Stimulated activated CD4-positive, alpha-beta T cell treated with anti-CD3 and anti-CD28 coated beads, Interleukin-2, amount 100 ng/mL, for 4 hours (primary cell): ENCODE results near the gene MBD6.

ENCODE experiments used
- DNase-seq: peaks from one replicate; pipeline ENCODE4 v3.0.0-alpha.2; 2020; ENCODE audit warnings: low read depth

The MBD6 gene

DNA sequence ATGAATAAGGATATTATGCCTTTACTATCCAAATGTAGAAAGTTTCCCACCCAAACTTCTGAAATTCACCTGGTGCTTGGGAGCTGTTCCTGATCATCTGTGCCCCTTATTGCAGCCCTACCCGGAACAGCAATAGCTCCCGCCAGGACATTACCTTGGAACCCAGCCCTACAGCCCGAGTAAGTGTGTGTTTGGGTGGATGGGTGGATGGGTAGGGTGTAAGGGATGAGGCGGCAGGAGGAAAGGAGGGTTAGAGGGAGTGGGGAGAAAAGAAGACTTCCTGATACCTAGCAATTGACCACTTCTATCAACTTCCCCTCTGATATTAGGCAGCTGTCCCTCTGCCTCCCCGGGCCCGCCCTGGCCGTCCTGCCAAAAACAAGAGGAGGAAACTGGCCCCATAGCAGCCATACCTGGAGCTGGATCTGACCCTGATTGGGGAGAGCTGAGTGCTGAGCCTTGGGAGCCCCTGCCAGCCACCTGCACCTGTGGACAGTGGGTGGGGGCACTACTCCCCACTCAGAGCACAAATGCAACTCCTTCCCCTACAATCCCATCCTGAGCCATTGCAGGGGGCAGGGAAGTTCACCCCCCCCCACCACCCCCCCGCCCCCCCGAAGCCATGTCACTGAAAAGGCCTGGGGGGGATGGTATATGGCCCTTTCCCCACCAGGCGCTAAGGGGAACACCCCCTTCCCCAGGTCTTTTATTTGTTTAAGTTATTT, 6.4 kb downstream of the MBD6 start:
- no peak for DNase-seq

DNA sequence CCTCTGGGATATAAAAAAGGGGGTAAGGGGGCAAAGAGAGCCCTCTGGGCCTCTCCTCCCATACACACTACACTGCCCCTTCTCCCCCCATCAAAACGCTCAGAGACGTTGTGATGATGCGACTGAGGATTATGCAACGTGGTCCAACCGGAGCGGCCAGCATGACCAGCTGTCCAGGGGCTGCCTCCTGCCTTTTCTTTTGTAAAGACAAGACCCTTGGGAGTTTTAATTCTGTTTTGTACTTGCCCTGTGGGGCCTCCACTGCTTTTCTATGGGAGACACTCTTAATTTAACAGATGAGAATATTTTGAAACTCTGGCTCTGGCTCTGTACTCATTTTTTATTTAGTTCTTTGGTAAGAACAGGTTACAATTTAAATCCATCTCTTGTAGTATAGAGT, 7.2 kb downstream of the MBD6 start:
- DNase-seq, result no peak

DNA sequence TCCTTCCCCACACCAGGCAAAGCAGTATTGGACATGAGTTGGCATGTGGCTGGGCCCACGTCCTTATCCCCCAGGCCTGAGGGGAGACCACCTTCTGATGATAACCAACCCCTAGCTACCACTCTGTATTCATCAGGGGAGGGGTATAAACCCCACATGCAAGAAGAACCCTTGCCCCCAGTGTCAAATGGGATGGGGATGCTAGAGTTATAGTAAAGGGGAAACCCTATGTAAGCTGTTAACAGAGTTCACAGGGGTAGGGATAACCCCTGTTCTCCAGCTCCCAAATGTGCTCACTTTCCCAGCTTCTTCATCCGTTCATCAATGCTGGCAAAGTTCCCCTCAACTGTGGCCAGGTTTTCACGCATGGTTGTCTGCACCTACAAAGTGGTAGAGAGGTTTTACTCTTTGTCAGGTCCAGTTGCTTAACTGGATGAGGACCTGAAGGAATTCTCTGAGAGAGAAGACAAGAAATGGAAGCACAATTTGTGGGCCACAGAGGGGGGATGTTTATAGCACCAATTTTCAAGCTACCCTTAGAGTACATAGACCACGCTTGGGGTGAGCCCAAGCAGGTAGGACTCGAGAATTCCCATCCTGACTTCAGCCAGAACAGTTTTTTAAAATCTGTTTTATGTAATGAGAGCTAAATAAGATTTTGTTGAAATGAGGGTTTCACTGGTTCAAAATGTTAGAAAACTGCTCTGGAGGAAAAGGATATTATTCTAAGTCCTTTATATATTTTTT, 7.9 kb downstream of the MBD6 start:
- no peak for DNase-seq

DNA sequence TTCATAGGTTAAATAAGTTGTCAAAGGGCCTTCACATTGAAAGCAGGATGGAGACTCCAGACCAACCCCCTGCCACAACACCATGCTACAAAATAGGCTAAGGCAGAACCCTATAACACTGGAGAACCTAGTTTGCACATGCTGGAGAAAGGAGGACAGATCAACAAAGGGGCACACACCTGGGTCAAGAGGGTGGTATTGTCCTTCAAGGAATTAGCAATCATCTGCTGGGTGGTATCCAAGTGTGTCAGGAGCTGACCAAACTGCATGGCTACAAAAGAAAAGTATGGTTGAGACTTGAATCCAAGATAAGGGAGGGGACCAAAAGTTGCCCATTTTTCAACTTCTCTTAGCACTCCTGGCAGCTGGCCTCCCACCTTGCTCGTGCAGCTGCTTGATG, 9.2 kb downstream of the MBD6 start:
- DNase-seq, result no peak

DNA sequence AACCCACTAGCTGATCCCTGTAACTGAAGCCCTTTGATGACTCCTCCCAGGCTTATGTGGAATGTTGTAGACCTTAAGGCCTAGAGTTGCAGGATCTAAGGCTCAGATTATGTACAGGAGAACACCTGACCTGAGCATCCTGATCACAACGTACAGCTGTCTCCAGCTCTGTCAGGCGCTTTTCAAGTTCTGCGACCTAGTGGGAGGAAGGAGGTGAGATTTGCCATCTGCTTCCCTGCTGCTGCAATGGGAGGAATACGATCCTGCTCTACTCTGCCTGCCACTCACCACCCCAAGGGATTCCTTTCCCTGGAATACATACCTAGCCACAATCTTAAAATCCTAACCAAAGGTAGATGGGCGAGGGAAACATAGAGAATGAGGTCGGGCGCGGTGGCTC, 10.5 kb downstream of the MBD6 start:
- DNase-seq, result no peak

DNA sequence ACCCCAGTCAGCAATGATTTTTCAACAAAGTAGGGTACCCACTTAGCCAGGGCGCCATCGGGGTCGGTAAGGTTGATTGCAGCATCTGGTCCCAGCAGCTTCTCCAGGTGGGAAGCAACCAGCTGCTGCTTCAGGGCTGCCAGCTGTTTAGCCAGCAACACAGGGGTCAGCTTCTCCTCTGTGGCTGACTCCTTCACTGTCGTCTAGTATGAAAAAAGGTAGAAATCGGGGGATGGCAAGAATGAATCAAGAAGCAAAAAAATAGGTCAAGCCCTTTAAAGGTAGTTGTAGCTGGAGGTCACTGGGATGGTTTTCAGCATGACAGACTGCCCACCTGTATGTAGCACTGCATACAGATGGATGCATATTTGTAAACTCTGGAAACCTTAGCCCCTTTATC, 11.6 kb downstream of the MBD6 start:
- no peak for DNase-seq

DNA sequence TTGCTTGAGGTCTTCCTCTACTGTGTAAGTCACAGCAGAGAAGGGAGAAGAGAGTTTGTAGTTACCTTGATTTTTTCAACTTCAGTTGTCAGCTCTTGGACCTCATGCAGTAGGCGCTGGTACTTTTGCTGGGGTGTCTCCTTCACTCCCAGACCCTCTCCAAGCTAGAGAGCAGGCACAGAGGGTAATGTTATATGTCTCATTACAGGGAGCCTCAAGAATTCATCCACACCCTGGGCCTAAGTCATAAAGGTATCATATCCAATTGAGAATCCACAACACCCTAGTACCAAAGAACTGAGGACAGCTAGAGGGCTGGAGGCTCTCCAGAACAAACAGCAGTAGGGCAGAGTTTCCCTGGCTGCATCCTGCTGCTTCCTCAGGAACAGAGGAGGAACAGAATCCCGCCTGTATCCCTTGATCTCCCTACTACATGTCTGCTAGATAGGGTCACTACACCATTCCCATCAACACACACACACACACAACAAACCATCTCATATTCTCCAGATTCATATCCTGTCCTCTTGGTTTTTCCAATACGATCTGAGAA, 12.4 kb downstream of the MBD6 start:
- no peak for DNase-seq

DNA sequence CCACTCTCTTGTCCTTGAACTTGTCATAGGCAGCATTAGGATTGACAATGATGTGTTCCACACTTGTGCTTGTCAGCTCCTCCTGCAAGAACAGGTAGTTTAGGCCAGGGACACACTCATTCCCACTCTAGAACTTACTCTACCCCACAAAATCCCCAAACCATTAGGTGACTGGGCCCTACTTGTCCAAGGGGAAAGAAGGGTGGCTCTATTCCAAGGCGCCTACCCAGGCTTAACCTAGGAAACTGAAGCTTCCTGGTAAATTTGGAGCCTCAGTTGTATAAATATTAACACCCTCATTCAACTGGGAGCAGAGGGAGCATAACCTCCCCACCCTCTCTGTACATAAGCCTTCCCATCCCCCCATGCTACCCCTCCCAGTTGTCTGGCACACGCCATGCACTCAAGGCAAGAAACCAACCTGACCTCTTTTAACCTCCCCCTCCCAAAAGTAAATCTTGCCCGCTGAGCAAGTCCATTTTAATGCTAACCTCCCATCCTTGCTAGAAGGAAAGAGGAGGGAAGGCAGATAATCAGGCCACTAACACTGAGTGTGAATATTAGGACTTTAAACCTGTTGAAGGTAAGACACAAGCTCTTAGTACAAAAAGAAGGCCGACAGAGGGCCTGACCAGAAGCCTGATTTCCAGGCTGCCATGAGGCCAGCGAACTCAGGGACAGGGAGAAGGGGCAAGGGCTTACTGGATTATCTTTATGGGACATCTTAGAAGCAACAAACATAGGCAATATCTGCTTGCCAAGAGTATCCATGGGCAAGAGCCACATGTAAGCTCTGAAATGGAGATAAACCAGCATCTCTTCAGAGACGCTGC, 13.4 kb downstream of the MBD6 start:
- no peak for DNase-seq

DNA sequence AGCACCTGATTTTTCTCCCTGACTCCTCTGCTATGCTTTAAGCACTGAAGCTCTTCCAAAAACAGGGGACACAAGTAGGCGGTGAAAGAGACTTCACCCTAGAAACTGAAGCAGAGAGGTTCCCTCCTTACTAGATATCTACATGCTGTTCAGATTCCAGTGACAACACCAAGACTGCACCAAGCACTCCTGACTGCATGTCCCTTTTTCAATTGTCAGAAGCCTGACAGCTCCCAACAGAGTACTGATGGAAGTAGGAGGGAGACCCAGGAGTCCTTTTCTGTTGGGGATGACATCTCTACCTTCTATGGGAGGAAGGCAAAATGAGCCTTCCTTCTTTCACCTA, 13.9 kb downstream of the MBD6 start:
- no peak for DNase-seq

DNA sequence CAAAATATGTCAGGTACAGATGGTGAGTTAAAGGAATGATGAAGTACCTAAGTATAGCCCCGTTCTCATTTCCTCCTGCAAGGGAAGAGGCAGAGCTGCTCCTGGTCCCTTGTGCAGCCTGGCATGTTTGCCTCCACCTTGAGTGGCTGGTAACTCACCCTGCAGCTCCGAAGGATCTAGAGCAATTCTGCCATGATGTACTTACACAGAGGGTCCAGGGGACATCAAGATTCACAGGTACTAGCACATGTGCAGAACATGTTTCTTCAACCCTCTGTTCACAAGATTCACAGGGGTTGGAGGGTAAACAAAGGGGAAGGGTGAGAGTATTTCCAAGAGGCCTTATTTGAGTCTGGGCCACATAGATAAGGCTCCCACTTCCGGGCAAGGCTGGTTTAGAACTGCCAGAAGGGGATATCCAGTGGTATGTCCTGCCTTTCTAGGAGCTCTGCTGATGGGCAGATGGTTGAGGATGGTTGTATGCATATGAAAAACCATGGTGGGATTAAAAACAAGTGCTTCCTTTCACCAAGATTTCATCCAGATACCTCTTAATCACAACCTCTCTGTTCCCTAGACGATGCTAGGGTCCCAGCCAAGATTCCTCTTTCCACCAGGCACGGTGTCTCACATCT, 16.6 kb downstream of the MBD6 start:
- DNase-seq, result no peak

DNA sequence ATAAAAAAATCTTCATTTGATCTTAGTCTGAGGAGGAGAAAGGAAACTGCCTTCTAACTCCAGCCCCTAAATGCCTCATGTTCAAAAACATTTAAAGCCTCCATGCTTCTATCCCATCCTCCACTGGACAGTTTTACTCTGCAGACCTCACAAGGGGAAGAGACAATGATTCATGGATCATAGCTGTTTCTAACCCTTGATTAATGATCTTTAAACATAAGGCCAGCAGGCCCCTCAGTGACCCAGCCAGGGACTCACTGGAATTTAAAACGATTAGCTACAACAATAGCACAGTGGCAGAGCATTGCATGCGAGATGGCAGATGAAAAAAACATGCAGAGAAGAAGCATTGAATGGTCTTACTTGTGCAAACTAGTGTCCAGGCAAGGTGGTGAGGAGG, 18.4 kb downstream of the MBD6 start:
- DNase-seq, result no peak

DNA sequence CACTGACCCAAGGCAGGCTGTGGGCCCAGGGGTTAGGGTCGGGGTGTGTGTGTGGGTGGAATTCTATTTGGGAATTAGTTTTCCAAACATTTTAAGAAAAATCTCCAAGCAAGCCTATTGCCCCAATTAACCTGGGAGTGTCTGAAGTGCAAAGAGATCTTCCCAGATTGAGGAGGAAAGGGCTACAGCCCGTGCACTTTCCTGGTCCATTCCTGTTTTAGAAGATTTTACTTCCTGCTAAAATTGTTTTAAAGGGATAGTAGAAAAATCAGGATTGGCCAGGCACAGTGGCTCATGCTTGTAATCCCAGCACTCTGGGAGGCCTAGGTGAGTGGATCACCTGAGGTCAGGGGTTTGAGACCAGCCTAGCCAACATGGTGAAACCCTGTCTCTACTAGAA, 19.1 kb downstream of the MBD6 start:
- no peak for DNase-seq

DNA sequence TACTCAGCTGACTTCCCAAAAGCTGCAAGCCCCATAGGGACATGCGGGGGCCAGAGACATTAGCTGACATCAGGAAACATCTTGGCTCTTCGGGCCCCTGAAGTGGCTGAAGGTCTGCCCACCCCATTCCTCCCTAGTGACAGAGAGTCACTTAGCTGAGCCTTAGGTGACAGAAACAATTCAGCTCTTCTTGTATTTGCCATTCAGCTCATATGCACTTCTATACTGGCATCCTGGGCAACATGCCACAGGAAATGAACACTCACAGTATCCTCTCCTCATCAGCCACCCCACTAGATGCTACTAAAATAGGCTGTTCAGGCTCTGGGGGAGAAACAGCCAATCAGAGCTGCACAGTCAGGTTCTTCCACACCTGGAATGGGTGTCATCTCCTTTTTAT, 21.0 kb downstream of the MBD6 start:
- no peak for DNase-seq

DNA sequence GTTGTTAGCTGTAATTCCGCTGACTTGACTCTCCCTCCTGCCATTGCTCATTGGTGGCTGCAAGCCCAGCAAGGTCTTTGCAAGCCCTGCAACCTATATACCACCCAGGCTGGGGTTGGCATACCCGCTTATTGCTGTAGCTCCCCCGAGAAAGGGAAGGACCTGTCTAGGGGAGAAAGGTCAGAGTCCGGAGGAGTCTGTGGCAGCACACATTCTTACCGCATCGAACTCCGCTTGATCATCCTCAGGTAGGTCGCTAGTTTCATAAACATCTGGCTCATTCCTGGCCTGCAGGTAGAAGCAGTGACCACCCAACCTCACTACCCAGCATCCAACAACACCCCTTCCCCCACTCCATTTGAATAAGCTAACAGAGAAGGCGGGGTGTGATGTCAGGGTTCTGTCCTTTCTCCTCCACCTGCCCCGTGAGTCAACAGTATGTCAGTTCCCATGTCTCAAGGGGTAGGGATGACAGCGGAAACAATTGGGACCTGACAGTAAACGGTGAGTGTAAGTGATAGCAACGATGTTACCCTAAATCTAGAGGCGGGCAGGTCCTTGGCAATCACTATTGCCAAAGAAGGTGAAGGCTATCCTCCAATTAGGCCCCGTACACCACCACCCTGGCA, 23.3 kb downstream of the MBD6 start:
- no peak for DNase-seq

DNA sequence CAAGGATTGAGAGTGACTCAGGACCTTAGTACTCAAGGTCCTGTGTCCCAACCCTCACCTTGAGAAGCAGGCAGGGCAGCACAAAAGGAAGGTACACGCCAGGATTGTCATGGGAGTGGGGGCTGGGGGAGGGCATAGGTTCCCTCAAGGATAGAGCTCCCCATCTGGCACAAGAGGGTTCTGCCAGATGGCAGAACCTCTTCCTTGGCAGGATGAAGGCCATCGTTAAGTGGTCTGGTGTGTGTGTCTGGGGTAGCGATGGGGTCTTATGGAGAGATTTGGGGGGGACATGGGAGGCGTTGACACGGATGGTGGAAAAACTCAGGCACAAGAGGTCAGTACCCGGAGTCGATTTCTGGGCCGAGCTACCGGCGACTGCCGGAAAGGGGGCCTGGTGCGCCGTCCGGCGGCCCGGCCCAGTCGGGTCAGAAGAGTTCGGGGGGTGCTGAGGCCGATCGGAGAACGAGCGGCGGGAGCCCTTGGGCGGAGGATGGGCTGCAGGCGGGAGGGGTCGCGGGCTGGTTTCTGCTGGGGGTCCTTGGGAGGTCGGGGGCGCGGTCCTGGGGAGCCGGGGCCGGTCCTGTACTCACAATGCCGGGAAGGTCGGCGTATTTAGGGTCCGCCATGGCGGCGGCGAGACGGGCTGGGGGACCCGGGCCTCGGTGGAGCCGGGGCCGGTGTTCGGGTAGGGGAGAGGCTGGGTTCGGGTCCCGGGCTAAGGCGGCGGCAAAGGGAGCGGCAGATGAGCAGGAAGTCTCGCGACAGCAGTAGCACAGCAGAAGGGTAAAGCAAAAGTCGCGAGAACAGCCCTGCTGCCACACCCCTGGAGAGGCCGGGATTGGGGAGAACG, 24.0 kb downstream of the MBD6 start, which contains the start of gene DCTN2:
Gene DCTN2, minus strand, starts transcription at position 755 of the 850 bp plus-strand sequence. Its CDS starts 129 bp downstream, at position 626.
- peak; percentile 89 for DNase-seq

DNA sequence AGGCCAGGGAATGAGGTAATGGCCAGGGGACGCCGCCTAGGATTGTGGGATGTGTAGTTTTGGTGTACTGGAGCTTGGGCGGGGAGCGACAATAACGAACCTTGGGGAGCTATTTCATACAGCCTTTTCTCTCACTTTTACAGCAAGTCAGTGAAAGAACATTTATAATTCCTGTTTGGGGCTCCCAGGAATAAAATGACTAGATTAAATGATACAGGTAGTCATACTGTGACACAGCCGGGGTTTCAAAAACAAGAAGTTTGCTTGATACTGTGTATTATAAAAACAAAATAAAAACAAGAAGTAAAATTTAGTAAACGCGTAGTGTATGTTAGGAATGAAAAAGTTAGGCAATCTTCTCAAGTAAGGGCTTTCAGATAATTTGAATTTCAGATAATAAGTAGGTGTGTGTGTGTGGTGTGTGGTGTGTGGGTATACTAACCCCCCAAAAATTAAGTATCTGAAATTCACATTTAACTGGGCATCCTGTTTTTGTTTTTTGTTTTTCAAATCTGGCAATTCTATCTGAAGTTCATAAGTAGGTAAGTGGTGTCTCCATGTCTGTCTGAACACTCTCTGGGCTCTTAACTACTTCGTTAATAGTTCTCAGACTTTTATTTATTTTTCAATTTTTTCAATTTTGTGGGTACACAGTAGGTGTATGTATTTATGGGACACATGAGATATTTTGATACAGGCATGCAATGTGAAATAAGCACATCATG, 24.8 kb downstream of the MBD6 start:
- DNase-seq, result no peak

DNA sequence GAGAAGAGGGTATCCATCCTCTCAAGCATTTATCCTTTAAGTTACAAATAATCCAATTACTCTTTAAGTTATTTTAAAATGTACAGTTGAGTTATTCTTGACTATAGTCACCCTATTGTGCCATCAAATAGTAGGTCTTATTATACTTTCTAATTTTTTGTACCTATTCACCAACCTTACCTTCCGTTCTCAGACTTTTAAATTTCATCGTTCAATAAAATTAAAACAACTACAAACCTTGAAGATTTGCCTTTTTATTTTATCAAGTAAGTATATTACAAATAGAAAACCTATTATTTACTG, 25.3 kb downstream of the MBD6 start:
- no peak for DNase-seq

DNA sequence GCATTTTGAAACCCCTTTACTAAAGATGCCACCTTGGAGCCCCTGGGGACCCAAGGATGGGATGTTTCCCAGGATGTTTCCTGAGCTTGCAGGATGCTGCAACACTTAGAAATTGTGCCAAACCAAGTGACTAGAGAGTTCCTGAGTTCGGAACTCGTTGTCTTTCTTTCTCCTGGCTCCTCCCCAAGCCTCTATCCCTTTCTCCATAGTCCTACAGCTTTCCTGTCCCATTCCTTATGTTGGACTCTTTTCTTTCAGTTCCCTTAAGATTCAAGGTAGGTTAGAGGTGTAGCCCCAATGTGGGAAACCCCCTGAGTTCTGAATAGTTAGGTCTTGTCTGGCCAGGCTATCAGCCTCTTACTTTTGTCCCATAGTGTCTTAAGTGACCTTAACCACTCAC, 25.9 kb downstream of the MBD6 start:
- DNase-seq, result no peak

DNA sequence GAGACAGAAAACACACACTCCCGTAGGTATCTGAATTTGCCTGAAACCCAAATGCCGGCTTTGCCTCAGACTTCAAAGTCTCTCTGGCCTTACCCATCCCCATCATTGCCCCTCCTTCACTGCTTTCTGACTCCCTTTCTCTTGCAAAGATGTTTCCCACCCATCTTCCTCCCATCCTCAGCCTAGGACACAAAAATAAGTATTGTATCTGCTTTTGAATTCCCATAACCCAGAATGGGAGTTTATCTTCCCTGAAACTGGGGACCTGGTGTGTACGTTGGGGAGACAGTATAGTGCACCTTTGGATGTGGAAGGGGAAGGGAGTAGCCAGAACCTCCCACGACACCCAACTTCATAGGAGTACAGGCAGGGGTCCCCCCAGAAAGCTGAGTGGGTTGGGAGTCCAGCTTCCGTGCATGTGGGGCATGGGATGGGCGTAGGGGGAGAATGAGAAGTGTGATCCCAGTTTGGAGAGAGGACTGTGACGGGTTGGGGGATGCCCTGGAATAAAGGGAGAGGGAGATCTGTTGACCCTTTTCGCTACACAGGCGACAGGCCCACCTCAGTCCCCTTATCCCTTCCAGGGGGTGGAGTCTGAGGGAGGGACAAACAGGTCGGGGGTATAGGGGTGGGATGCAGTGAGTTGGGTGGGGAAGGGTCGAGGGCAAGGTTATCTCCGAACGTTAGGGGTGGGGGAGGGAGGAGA, 26.7 kb downstream of the MBD6 start:
- no peak for DNase-seq
